Esophagus squamous epithelium (tissue), 5 donors: ENCODE data around the gene COMTD1. TPM values are rescaled to one million over a fixed set of nuclear protein-coding genes. Genes with fewer than 3 reads are reported as not detected.

ENCODE experiments used
- DNase-seq: peaks from one replicate; lab custom pipeline; 2025; lab: John Stamatoyannopoulos, UW
- H3K27ac ChIP-seq, 4 donors: fragments of 200-600 bp; sonication (generic); one replicate each; pipeline ENCODE4 v1.5.1; 2016 to 2019; ENCODE audit warnings: mild to moderate bottlenecking in 1 of 4
- H3K27me3 ChIP-seq, 4 donors: fragments of 200-600 bp; sonication (generic); 1 replicate in 3 of 4; 2 replicates in 1 of 4; pipeline versions ENCODE4 v1.5.1 to v1.6.0; 2017 to 2021; ENCODE audit warnings: antibody characterized with exemption in 1 of 4
- H3K36me3 ChIP-seq, 3 donors: fragments of 200-600 bp; sonication (generic); one replicate each; pipeline ENCODE4 v1.5.1; 2016 to 2019
- H3K4me1 ChIP-seq, 3 donors: fragments of 200-600 bp; sonication (generic); one replicate each; pipeline ENCODE4 v1.5.1; 2017 to 2019
- H3K4me3 ChIP-seq, 4 donors: fragments of 200-600 bp; sonication (generic); 1 replicate in 3 of 4; 2 replicates in 1 of 4; pipeline ENCODE4 v1.5.1; 2016 to 2019; ENCODE audit warnings: mild to moderate bottlenecking in 2 of 4, moderate library complexity in 1 of 4
- H3K9me3 ChIP-seq, 3 donors: fragments of 200-600 bp; sonication (generic); one replicate each; pipeline ENCODE4 v1.5.1; 2016 to 2019
- CTCF ChIP-seq, 6 experiments: fragments of 450-650 bp in 4 of 6; fragments of 200-600 bp in 2 of 6; sonication (generic) in 2 of 6; IDR thresholded peaks; one replicate each; pipeline ENCODE4 v1.5.1; 2016 to 2019; ENCODE audit warnings: antibody characterized with exemption in 6 of 6, mild to moderate bottlenecking in 4 of 6, moderate library complexity in 4 of 6
- POLR2A ChIP-seq, 4 donors: fragments of 450-650 bp; IDR thresholded peaks; one replicate each; pipeline ENCODE4 v1.6.1; 2017; ENCODE audit warnings: antibody characterized with exemption in 4 of 4, mild to moderate bottlenecking in 4 of 4, moderate library complexity in 3 of 4
- WGBS, 2 donors: methylation state at CpG; one replicate each; pipeline ENCODE4 v1.1.5; 2018; 5-methylcytosine and 5-hydroxymethylcytosine counted together
- intact Hi-C: fragments of 100-400 bp; cut with DNase I; formaldehyde crosslinking; loops from one replicate; pipeline ENCODE4 v1.15.0; 2022
- total RNA-seq, 4 donors: library from RNA; depleted of rRNA; stranded (reverse); fragments of >200 nt; gene quantifications; one replicate each; pipeline ENCODE4 v1.1.0, GENCODE V29; 2016
- donor health status: DM: yes; HTN: yes; CAD: no.

COMTD1 gene
- total RNA-seq = 100 to 1,000 TPM in 3 of 4 donors, 10 to 100 TPM in 1; 87.8 to 139 (median 111) TPM

GRCh38 chr10:75235375-75236177 lies at the start of gene COMTD1:
Gene COMTD1 (minus strand): TSS chr10:75235957. CDS start chr10:75235928, 29 bp downstream.
- peak; percentile 100 for TF ChIP-seq CTCF (IDR thresholded peaks at IDR 0.05)
- peak in 1 of 4 donors; percentile 47 for TF ChIP-seq POLR2A (IDR thresholded peaks at IDR 0.05)
- H3K4me1 ChIP-seq = peaks cover 11 to 65% (median 21%) of the 10 kb centered on the region in 3 donors
- no peaks in the 10 kb centered on the region for H3K27me3 ChIP-seq
- H3K9me3 ChIP-seq = no peaks in the 10 kb centered on the region
- intact Hi-C loops = loop anchor here (10.0 kb wide), 1 partner anchor 111 kb away; no protein-coding TSS in a partner anchor
- H3K36me3 ChIP-seq = peaks cover 12 to 32% (median 12%) of the 10 kb centered on the region in 3 donors
- H3K27ac ChIP-seq = peak within 1 kb of the TSS; percentile 97 to 99 (median 98)
- WGBS, 2 donors = 0% methylated on average over 10 of the region's 76 CpGs; no CpG with 5 or more reads in 1 of the 2 donors
- peak within 1 kb of the TSS; percentile 61 to 82 (median 66) for H3K4me3 ChIP-seq
- DNase-seq = peak; percentile 66

GRCh38 chr10:75283671-75284470 lies 48.1 kb upstream of the COMTD1 start:
- 23 to 28% methylated on average over 8 to 11 of the region's 12 CpGs for WGBS, 2 donors
- H3K9me3 ChIP-seq = no peaks in the 10 kb centered on the region
- H3K36me3 ChIP-seq = peaks cover 0 to 3% (median 0%) of the 10 kb centered on the region in 3 donors
- TF ChIP-seq POLR2A (IDR thresholded peaks at IDR 0.05) = no peak
- TF ChIP-seq CTCF (IDR thresholded peaks at IDR 0.05) = no peak
- no peaks in the 10 kb centered on the region for H3K27me3 ChIP-seq
- peak overlapping the region in 3 of 4 donors; percentile 14 to 27 (median 21) for H3K4me3 ChIP-seq
- H3K4me1 ChIP-seq = peaks cover 14 to 41% (median 29%) of the 10 kb centered on the region in 3 donors
- DNase-seq = no peak
- intact Hi-C loops = no loop called here
- peak overlapping the region; percentile 67 to 90 (median 80) for H3K27ac ChIP-seq

- TF ChIP-seq POLR2A (IDR thresholded peaks at IDR 0.05) (peak in 1 of 4 donors; percentile 51), CTCF (IDR thresholded peaks at IDR 0.05) (no peak)
- Histone ChIP-seq H3K27ac (peak overlapping the region; percentile 67 to 90 (median 80)), H3K4me3 (peak overlapping the region in 3 of 4 donors; percentile 14 to 27 (median 21)), H3K9me3 (no peaks in the 10 kb centered on the region), H3K27me3 (no peaks in the 10 kb centered on the region), H3K4me1 (peaks cover 14 to 41% (median 29%) of the 10 kb centered on the region in 3 donors), H3K36me3 (peaks cover 0 to 3% (median 0%) of the 10 kb centered on the region in 3 donors)
- DNase-seq = no peak
- 26 to 29% methylated on average over 10 to 12 of the region's 14 CpGs for WGBS, 2 donors
- intact Hi-C loops = no loop called here
Measured at GRCh38 chr10:75283078-75283670, 47.4 kb upstream of the COMTD1 start.

- no peak for TF ChIP-seq POLR2A (IDR thresholded peaks at IDR 0.05)
- no peak for TF ChIP-seq CTCF (IDR thresholded peaks at IDR 0.05)
- H3K36me3 ChIP-seq = no peaks in the 10 kb centered on the region
- no peak overlapping the region for H3K4me3 ChIP-seq
- peak overlapping the region in 3 of 4 donors; percentile 19 to 90 (median 72) for H3K27ac ChIP-seq
- 28 to 46% methylated on average over 2 of the region's 2 CpGs for WGBS, 2 donors
- intact Hi-C loops = no loop called here
- H3K27me3 ChIP-seq = no peaks in the 10 kb centered on the region
- no peak for DNase-seq
- H3K4me1 ChIP-seq = peaks cover 14 to 41% (median 29%) of the 10 kb centered on the region in 3 donors
- H3K9me3 ChIP-seq = no peaks in the 10 kb centered on the region
Measured at GRCh38 chr10:75281974-75282373, 46.2 kb upstream of the COMTD1 start.
